Measurements from ENCODE around the gene CEL. TPM values are rescaled to one million over a fixed set of nuclear protein-coding genes. Genes with fewer than 3 reads are reported as not detected.

CEL gene
- total RNA-seq, 2 experiments from 2014 or later, result 1.4 to 2.3 TPM

- no peak for DNase-seq
- ATAC-seq (ENCODE audit: low read depth), result no peak
- Mint-ChIP-seq H3K9me3 (no peaks in the 10 kb centered on the region), H3K27me3 (no peaks in the 10 kb centered on the region), H3K4me1 (no peaks in the 10 kb centered on the region), H3K4me3 (no peak overlapping the region), H3K27ac (no peak overlapping the region), H3K36me3 (peaks cover 49% of the 10 kb centered on the region)
- POLR2A ChIA-PET, result interaction anchor here (0.9 kb wide), 1 partner anchor 47 kb away, joined by 3 read pairs; no protein-coding TSS in a partner anchor
Observed at GRCh38 chr9:133099726-133100505, 38.1 kb downstream of the CEL start.

DNA sequence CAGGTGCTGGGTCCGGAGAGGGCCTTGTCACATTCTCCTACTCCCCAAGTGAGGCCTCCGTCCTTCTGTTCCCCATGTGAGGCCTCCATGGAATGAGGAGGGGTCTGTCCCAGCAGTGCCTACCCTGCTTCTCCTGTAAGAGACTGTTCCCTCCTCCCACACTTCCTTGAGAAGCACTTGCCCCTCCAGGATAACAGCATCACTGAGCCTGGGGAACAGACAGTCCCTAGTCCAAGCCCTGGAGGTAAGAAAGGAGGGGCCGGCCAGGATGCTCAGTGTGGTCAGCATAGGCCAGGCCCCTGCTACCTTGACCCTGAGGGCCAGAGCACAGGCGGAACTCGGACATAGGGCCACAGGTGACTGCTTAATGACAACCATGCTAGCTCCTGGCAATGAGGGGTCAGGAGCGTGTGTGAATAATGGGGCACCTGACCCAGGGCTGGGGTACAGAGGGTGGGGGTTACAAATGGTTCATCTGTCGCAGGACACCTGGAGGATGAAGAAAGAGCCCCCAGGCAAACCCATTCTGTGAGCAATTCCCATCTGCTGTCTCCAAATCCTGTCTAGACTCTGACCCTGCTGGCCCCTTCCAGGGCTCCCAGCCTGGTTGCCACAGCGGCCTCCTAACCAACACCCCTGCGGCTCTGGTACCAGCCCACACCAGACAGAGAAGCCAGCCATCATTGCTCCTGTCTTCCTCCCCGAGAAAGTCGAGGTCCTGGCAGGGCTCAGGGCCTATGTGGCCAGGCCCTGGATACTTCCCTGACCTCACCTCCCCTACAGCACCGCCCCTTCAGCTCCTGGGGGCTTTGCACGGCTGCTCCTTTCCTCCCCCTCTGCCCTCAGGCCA, 39.0 kb downstream of the CEL start:
- no peak for DNase-seq
- no peak overlapping the region for H3K27ac Mint-ChIP-seq
- H3K36me3 Mint-ChIP-seq, result peaks cover 49% of the 10 kb centered on the region
- no peaks in the 10 kb centered on the region for H3K27me3 Mint-ChIP-seq
- no peak for ATAC-seq (ENCODE audit: low read depth)
- POLR2A ChIA-PET, result no interaction called here
- H3K4me1 Mint-ChIP-seq, result no peaks in the 10 kb centered on the region
- no peak overlapping the region for H3K4me3 Mint-ChIP-seq
- no peaks in the 10 kb centered on the region for H3K9me3 Mint-ChIP-seq

- H3K27me3 Mint-ChIP-seq, result no peaks in the 10 kb centered on the region
- ATAC-seq (ENCODE audit: low read depth) (no peak), DNase-seq (no peak)
- no peaks in the 10 kb centered on the region for H3K9me3 Mint-ChIP-seq
- H3K36me3 Mint-ChIP-seq, result peaks cover 43% of the 10 kb centered on the region
- no peak overlapping the region for H3K4me3 Mint-ChIP-seq
- POLR2A ChIA-PET, result interaction anchor here (1.2 to 2.4 kb wide), 2 partner anchors 43 to 48 kb away, joined by 4 to 12 read pairs; no protein-coding TSS in a partner anchor
- H3K27ac Mint-ChIP-seq, result no peak overlapping the region
- H3K4me1 Mint-ChIP-seq, result peaks cover 3% of the 10 kb centered on the region
Observed at GRCh38 chr9:133101356-133102189, 39.8 kb downstream of the CEL start.

GRCh38 chr9:133102190-133103021, 40.6 kb downstream of the CEL start:
- DNase-seq, result no peak
- no peak overlapping the region for H3K4me3 Mint-ChIP-seq
- H3K27ac Mint-ChIP-seq, result no peak overlapping the region
- H3K27me3 Mint-ChIP-seq, result no peaks in the 10 kb centered on the region
- POLR2A ChIA-PET, result interaction anchor here (1.2 to 2.4 kb wide), 3 partner anchors 42 to 47 kb away, joined by 4 to 12 read pairs (median 4); no protein-coding TSS in a partner anchor
- H3K36me3 Mint-ChIP-seq, result peaks cover 37% of the 10 kb centered on the region
- H3K4me1 Mint-ChIP-seq, result peaks cover 4% of the 10 kb centered on the region
- no peaks in the 10 kb centered on the region for H3K9me3 Mint-ChIP-seq
- no peak for ATAC-seq (ENCODE audit: low read depth)

GRCh38 chr9:133103183-133103986, 41.6 kb downstream of the CEL start:
- no peak overlapping the region for H3K4me3 Mint-ChIP-seq
- H3K27ac Mint-ChIP-seq, result no peak overlapping the region
- H3K9me3 Mint-ChIP-seq, result no peaks in the 10 kb centered on the region
- DNase-seq (peak; percentile 70), ATAC-seq (ENCODE audit: low read depth) (peak; percentile 55)
- H3K4me1 Mint-ChIP-seq, result peaks cover 4% of the 10 kb centered on the region
- POLR2A ChIA-PET, result interaction anchor here (1.7 to 2.4 kb wide), 2 partner anchors 41 to 44 kb away, joined by 4 to 12 read pairs; no protein-coding TSS in a partner anchor
- H3K36me3 Mint-ChIP-seq, result peaks cover 28% of the 10 kb centered on the region
- no peaks in the 10 kb centered on the region for H3K27me3 Mint-ChIP-seq

GRCh38 chr9:133103987-133104505, 42.3 kb downstream of the CEL start:
- H3K4me3 Mint-ChIP-seq, result no peak overlapping the region
- no peak overlapping the region for H3K27ac Mint-ChIP-seq
- ATAC-seq (ENCODE audit: low read depth), result no peak
- POLR2A ChIA-PET, result interaction anchor here (1.7 to 2.4 kb wide), 2 partner anchors 40 to 43 kb away, joined by 4 to 12 read pairs; no protein-coding TSS in a partner anchor
- no peaks in the 10 kb centered on the region for H3K27me3 Mint-ChIP-seq
- no peaks in the 10 kb centered on the region for H3K9me3 Mint-ChIP-seq
- peaks cover 22% of the 10 kb centered on the region for H3K36me3 Mint-ChIP-seq
- peaks cover 4% of the 10 kb centered on the region for H3K4me1 Mint-ChIP-seq
- no peak for DNase-seq

- H3K4me1 Mint-ChIP-seq, result peaks cover 4% of the 10 kb centered on the region
- POLR2A ChIA-PET, result no interaction called here
- no peaks in the 10 kb centered on the region for H3K9me3 Mint-ChIP-seq
- no peaks in the 10 kb centered on the region for H3K27me3 Mint-ChIP-seq
- H3K4me3 Mint-ChIP-seq, result no peak overlapping the region
- DNase-seq, result no peak
- ATAC-seq (ENCODE audit: low read depth), result no peak
- peaks cover 21% of the 10 kb centered on the region for H3K36me3 Mint-ChIP-seq
- no peak overlapping the region for H3K27ac Mint-ChIP-seq
Observed at GRCh38 chr9:133104718-133105460, 43.1 kb downstream of the CEL start.

DNA sequence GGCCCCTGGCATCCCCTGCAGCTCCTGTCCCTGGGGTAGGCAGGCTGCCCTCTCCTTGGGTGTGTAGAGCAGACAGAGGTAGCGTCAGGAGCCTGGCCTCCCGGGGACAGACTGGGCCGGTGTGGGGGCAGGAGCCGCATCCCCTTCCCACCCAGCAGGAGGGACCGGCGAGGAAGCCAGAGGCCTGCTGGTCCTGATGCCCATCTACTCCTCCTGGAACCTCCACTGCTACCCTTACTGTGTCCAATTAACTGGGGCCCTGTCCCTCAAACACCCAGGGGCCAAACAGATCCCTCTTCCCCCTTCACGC, 43.6 kb downstream of the CEL start:
- no peaks in the 10 kb centered on the region for H3K27me3 Mint-ChIP-seq
- POLR2A ChIA-PET, result no interaction called here
- H3K36me3 Mint-ChIP-seq, result peaks cover 24% of the 10 kb centered on the region

GRCh38 chr9:133106511-133107244, 44.9 kb downstream of the CEL start:
- peak overlapping the region; percentile 6 for H3K27ac Mint-ChIP-seq
- no peaks in the 10 kb centered on the region for H3K27me3 Mint-ChIP-seq
- ATAC-seq (ENCODE audit: low read depth), result no peak

More for the DNA sequence above, 43.6 kb downstream of the CEL start:
- ATAC-seq (ENCODE audit: low read depth), result no peak
- no peak for DNase-seq
- Mint-ChIP-seq H3K27ac (no peak overlapping the region), H3K4me1 (peaks cover 4% of the 10 kb centered on the region), H3K9me3 (no peaks in the 10 kb centered on the region), H3K4me3 (no peak overlapping the region)

DNA sequence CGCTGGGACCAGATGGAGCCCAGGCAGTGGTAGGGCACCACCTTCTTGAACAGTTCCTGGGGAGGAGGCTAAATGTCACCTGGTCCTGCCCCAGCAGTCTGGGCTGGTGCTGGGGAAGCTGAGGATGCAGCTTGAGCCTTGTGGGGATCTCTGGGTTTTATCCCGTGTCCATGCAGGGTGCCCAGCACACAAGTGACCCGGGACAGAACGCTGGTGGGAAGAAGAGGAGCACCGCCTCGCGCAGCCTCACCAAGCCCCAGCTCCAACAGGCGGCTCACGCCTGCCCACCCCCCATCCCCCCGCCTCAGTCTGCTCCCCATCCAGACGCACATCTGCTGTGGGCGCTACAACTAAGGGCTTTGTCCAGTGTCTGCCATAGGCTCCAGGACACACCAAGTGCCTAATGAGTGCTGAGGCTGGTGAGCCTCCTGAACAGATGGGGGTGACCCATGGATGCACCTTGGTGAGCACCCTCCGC, 45.5 kb downstream of the CEL start:
- ATAC-seq (ENCODE audit: low read depth) (no peak), DNase-seq (no peak)
- POLR2A ChIA-PET, result interaction anchor here (0.5 to 0.7 kb wide), 2 partner anchors 37 to 698 kb away, joined by 3 read pairs; no protein-coding TSS in a partner anchor
- H3K36me3 Mint-ChIP-seq, result peaks cover 14% of the 10 kb centered on the region
- peaks cover 4% of the 10 kb centered on the region for H3K4me1 Mint-ChIP-seq
- H3K9me3 Mint-ChIP-seq, result no peaks in the 10 kb centered on the region
- H3K27ac Mint-ChIP-seq, result no peak overlapping the region
- no peaks in the 10 kb centered on the region for H3K27me3 Mint-ChIP-seq
- H3K4me3 Mint-ChIP-seq, result no peak overlapping the region

More at GRCh38 chr9:133106511-133107244, 44.9 kb downstream of the CEL start:
- H3K4me3 Mint-ChIP-seq, result no peak overlapping the region
- H3K4me1 Mint-ChIP-seq, result peaks cover 4% of the 10 kb centered on the region
- DNase-seq, result no peak
- H3K9me3 Mint-ChIP-seq, result no peaks in the 10 kb centered on the region
- POLR2A ChIA-PET, result interaction anchor here (0.7 kb wide), 1 partner anchor 38 kb away, joined by 3 read pairs; no protein-coding TSS in a partner anchor
- H3K36me3 Mint-ChIP-seq, result peaks cover 14% of the 10 kb centered on the region

Measured in activated naive CD8-positive, alpha-beta T cell treated with anti-CD3 and anti-CD28 coated beads, Interleukin-2, amount 10 ng/mL, durations not matched to agents 7 days and 5 days (primary cell).